HG03103 (cell line): ENCODE measurements around the gene TSNAX.
A peak's percentile ranks its signal among the peaks of the same experiment; 100 is the strongest.
"Not testable (repeated sequence)": the region's sequence is repeated elsewhere in the genome, so short reads cannot be mapped to it uniquely, and the experiment has no call there.

ENCODE experiments used
- ATAC-seq: cut with Tn5 transposase; IDR thresholded peaks from one replicate; pipeline ENCODE4 v1.9.1; 2021; ENCODE audit warnings: low read depth; ENCODE audit not compliant: unreplicated experiment

TSNAX gene, protein sequence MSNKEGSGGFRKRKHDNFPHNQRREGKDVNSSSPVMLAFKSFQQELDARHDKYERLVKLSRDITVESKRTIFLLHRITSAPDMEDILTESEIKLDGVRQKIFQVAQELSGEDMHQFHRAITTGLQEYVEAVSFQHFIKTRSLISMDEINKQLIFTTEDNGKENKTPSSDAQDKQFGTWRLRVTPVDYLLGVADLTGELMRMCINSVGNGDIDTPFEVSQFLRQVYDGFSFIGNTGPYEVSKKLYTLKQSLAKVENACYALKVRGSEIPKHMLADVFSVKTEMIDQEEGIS

DNA sequence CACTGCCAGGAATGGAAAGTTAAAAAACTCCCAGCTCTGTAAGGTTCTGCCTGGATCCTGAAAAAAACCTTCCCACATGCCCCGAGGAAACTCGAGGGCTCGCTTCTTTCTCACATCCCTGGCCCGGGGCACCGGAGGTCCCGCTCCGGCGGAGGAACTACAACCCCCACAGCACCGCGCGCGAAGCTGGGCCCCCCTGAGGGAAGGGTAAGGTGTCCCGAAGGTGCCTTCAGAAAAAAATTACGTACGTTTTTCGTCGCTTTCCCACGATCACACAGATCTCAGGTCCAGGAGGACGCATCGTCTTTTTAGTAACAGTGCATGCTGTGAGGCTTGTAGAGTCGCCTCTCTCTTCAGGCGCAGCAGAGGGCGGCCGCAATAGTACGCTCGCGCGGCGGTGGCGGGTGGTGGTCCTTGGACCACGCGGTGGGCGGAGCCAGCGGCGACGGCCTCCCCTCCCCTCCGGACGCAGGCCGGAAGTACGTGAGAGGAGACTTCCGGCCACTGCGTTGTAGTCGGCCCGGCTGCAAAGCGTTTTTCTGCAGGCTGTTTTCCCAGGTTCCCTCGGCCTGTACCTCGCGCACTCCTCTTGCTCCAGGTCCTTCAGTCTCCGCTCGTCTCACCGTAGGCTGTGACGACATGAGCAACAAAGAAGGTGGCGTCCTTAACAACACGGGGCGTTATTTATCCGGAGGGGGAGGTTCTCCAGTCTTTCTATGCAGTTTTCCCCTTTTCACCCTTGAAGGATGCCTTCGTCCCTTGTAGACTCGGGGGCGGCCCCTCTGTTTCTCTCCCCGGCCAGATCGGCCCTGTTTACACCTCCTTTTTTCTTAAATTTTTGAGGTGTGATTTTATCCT, at the start of gene TSNAX:
Gene TSNAX, plus strand, starts transcription at position 498 of the 858 bp plus-strand sequence. Its CDS starts 142 bp downstream, at position 640.
- ATAC-seq = peak; percentile 91

DNA sequence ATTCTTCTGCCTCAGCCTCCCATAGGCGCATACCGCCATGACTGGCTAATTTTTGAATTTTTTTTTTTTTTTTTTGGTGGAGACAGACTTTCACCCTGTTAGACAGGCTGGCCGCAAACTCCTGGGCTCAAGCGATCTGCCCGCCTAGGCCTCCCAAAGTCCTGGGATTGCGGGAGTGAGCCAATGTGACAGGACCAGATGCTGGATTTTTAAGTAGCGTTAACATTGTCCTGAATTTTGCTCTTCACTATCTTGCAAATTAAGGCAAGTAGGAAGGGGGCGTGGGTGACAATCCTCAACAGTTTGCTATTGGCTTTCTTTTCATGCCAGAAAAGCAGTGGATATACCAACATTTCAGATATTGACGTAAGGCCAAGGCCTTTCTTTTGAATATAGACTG, 49.7 kb upstream of the TSNAX start:
- ATAC-seq = no peak

DNA sequence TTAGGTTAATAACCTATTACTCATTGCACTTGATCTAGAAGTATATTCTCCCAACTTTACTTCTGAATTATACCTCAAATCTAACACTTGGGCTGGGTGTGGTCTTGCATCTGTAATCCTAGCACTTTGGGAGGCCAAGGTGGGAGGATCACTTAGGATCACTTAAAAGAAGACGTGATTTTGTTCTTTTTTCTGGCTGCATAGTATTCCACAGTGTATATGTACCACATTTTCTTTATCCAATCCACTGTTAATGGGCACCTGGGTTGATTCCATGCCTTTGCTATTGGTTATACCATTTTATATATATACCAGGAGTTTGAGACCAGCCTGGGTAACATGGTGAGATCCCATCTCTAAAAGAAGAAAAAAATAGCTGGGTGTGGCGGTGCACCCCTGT, 48.5 kb upstream of the TSNAX start:
- no peak for ATAC-seq

DNA sequence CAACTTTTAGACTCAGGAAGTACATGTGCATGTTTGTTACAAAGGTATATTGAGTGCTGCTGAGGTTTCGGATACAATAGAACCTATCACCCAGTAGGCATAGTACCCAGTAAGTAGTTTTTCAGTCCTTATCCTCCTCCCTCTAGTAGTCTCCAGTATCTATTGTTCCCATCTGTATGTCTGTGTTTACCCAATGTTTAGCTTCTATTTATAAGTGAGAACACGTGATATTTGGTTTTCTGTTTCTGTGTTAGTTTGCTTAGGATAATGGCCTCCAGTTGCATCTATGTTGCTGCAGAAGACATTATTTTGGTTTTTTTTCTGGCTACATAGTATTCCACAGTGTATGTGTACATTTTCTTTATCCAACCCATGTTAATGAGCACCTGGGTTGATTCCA, 47.2 kb upstream of the TSNAX start:
- no peak for ATAC-seq

DNA sequence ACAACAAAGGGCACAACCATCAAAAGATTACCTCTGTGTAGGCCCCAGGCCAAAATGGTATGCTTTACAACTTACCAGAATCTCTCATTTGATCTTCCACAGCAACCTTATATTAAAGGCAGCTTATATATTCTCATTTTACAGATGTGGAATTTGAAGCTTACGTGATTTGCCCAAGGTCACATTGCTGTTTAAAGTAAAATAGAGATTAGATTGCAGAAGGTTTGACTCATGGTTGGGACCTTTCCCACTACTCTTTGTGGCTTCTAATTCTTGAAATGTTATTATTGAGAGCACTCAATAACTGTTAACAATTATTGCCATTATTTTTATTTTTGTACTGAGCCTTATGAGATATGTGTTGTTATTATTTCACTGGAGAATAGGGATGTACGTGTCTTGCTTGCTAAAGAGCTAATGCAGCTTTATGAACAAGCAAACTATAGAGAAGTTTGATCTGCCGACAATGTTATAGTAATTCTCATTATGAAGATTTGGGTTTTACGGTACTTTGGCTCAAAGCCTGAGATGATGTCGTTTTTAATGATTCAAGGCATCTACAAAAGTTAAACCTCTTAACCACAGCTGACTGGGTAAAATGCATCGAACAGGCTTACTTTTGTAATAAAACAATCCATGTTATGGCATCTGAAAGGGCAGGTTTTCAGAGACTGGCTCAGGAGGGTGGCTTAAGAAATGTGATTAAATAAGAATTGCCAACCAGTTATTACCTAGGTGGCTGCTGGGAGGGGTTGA, 43.3 kb upstream of the TSNAX start:
- no peak for ATAC-seq

DNA sequence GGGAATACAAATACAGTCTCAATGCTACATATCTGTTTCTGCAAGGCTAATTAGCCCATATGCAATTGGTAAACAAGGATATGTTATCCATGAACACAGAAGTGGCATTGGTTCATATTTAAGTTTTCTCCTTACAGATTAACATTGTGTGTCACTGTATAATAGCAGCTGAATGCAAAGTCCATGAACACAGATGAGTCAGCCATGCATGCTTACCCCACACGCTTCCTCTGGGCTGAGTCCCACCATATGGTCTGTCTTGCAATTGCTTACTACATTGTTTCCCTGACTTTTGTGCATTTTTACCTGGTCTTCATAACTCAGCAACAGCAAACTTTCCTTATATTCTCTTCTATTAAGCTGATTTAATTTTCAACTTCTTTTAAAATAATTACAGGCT, 41.5 kb upstream of the TSNAX start:
- no peak for ATAC-seq

DNA sequence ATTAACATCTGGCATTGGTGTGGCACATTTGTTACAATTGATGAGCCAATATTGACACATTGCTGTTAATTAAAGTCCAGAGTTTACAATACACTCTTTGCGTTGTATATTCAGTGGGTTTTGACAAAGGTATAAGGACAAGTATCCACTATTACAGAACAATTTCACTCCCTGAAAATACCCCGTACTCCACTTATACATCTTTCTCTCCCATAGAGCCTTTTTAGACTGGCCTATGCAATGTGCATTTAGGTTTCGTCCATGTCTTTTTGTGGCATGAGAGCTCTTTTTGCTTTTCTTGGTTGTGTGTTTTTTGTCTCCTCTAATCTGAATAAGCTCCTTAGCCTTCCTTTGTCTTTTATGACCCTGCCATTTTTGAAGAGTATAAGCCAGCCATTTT, 40.6 kb upstream of the TSNAX start:
- no peak for ATAC-seq

DNA sequence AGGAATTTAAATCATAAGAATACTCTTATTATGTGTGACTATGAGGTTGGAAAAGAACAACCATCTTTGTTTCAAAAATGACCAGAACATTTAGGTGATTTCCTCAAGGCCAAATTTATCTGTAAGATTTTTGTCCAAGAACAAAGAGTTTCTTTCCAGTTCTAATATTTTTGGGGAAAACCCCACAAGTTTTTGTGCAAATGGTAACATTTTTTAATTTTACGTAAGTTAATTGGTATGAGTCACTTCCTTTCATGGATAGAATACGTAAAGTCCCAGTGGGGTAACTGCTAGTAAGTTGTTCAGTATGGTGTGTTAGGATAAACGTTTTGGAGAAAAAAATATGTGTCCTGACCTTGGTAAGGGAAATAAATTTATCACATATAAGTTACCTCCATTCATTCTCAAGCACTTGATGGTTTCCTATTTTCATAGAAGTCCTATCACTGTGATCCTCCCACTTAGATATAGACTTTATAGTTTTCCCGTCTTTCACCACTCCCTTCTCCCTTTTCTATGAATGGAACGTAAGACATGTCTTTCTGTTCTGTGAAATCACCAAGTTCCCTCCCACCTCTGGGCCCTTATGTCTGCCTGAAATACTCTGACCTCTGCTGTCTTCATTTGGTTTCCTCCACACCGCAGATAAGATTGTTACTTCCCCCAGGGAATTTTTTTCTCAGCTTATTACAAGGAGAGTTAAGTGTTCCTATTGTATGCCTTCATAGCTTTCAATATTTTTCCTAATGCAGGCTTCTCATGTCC, 34.9 kb upstream of the TSNAX start:
- peak; percentile 49 for ATAC-seq

DNA sequence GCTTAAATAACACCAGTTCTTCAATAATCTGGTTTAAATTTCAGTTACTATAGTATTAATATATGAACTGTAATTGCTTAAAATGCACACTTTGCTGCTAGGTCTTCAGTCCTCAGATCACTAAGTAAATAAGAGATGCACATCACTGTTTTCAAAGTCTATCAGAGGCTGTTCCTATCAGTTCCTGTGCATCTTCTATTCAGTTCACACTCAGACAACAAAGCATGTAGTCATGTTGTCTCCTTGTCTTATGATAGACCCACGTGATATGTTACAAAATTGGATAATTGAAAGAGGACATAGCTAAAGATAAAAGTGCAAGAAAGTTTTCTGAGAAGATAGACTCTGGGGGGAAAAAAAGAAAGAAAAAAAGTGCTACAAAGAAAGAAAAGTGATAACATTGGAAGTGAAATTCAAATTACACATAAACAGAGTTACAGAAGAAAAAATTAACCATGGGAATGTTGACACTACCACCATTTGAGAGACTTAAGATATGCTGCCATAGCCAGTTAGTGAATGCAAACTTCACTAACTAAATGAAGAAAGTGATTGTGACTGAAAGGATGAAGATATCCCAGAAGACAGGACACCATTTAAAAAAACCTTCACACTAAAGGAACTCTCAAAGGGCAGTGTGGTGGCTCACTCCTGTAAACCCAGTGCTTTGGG, 33.9 kb upstream of the TSNAX start:
- ATAC-seq = no peak

DNA sequence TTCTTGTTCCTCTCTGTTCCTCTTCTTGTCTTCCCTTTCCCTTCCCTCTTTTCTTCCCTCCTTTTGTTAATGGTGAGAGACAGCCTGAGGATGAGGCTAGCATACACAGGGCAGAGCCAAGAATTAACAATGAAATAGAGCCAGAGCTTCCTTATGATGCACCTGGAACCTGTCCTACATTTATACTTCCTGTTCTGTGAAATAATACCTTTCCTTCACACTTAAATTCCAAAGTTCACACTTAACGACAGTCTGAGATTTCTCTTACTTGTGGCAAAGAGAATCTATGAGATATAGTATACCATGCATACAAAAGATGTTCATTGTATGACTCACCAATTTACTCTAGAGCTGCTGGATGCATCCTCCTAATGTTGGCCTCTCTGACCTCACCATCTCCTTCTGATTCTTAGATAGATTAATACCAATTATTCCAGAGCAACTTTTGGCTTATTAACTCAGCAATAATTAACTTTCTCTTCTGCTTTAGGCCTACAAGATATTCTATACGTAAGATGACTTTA, 30.8 kb upstream of the TSNAX start:
- no peak for ATAC-seq

DNA sequence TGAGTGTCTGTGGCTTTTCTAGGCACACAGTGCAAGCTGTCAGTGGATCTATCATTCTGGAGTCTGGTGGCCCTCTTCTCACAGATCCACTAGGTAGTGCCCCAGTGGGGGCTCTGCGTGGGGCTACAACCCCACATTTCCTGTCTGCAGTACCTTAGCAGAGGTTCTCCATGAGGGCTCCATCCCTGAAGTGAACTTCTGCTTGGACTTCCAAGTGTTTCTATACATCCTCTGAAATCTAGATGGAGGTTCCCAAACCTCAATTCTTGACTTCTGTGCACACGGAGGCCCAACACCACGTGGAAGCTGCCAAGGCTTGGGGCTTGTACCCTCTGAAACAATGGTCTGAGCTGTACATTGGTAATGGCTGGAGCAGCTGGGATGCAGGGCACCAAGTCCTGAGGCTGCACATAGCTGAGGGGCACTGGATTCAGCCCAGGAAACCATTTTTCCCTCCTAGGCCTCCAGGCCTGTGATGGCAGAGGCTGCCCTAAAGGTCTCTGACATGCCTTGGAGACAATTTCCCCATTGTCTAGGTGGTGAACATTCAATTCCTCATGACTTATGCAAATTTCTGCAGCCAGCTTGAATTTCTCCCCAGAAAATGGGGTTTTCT, 29.2 kb upstream of the TSNAX start:
- ATAC-seq = no peak

DNA sequence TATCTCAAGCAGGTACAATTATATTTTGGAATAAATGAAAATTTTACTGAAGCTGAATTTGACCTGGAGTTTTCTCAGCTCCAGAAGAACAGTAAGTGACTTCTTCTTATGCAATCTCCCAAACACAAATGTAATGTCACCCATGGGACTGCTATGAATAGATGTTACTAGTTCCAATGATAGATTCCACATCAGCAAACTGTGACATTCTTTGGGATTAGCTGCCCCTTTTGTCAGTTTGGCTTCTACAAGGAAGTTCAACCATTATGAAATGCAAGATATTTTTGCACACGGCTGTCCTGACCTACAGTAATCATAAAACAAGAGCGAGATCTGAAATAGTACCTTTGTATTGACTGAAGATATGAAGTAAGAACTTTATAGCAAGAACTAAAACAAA, 27.8 kb upstream of the TSNAX start:
- no peak for ATAC-seq

DNA sequence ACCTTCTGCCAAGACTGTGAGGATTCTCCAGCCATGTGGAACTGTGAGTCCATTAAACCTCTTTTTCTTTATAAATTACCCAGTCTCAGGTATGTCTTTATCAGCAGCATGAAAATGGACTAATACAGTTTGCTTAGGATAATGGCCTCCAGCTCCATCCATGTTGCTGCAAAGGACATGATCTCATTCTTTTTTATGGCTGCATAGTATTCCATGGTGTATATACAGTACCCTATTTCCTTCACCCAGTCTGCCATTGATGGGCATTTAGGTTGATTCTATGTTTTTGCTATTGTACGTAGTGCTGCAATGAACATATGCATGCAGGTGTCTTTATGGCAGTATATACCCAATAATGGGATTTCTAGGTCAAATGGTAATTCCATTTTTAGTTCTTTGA, 25.3 kb upstream of the TSNAX start:
- not testable (repeated sequence) for ATAC-seq

DNA sequence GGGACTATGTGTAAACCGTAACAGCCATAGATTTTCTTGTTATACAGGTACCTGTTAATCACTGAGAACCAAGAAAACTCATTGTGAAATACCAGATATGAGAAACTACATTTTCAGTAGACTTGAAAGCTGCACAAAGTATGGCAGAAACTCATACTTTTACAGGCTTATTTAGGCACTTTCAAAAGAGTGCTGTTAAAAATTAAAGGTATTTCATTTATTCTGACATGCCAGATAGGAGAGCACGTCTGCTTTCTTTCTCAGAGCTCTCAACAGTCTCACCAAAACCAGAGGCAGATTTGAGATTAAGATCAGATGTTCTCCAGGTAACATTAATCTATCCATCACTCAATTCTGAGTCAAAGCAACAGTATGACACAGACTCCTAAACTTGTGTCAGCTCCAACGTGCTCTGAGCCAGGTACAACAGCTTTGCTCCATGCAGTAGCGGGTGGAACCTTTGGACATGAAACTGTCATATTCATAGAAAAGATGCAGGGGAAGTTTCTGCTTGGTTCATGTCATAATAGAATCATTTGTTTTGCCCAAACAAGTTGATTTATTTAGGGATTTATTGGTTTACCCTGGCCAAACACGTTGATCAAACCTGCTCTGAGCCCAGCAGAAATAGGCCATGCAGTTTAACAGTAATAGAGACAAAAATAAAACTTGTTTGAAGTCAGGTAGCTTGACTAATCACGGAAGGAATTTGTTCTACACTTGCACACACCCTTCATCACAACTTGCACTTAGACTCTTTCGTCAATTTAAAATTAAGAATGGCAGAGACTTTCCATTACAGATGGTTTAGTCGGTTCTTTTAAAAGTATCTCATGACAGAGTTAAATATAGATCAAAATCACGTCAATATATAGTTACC, 20.8 kb upstream of the TSNAX start:
- no peak for ATAC-seq

DNA sequence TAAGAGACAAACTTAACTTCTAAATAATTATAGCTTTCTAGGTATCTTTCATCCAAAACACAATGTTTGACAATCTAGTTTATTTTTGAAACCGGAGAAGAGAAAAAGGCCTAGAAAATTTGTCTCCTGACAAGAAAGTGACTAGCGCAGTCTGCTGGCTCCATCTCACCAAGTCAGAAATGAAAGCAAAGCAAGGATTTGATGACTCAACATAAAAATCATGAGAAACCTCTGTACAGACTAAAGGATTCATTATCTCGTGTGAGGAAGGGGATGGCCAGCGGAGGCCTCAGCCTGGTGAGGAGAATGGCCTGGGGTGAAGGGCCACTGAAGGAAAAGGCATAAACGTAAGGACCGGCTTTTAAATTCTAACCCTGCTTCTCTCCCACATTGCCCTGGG, 20.0 kb upstream of the TSNAX start:
- no peak for ATAC-seq

DNA sequence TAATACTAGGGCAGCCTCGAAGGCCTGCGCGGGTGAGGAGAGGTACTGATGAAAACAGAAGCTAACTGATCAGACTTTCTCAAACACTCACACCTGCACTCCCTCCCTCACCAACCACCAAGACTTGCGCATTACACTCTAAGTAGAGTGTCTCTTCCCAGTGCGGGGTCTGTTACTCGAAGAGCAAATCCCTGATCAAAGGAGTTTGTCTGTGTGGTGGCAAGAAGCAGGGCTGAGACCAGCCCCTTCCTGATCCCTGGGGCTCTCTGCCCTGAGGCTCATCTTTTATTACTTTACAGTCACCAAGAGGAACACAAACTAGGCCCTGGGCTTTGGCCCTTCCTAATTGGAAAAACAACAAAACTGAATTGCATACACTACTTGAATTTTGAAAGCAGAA, 19.5 kb upstream of the TSNAX start:
- ATAC-seq = no peak

DNA sequence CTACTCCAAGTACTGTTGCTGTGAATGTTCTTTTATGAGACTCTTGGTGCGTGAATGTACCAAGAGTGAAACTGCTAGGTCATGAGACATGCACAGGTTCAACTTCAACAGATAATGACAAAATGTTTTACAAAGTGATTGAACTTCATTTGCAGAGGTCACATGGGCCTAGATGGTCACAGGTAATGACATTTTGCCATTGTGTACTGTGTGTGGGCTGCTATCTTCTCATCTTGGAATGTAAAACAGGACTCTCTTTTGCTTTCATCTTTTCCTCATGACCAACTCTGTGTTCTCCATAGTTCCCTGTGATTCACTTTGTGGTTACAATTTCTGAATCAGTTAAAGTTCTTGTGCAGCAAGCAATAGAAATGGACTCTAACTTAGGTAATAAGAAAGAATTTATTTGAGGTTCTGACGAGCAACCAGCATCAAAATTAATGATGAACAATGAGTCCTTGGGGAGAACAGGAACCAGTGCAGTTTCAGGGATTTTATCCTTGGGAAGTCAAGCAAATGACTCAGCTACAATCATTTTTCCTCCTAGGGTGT, 16.2 kb upstream of the TSNAX start:
- ATAC-seq = no peak

DNA sequence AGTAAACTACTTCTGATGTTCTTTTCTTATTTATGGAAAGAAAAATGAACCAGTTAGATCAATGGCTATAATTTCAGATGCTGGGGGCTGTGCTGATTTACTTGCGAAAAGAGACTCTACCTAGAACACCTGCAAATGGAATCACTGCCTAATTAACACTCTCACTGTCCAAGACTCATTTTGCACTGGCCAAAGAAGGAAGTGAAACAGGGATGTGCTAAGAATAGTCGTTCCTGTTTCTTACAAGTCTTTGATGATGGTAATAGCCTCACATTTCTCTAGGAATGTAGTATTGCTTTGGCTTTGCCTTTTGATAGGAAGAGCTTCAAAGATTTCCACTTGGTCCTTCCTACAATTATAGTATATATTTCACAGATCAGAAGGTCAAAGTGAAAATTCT, 12.7 kb upstream of the TSNAX start:
- ATAC-seq = peak; percentile 76
